Epithelial cell of esophagus (primary cell): ENCODE measurements around the gene KSR2.
A peak's percentile ranks its signal among the peaks of the same experiment; 100 is the strongest.

Experiments used
- DNase-seq: peaks from one replicate; pipeline ENCODE4 v3.0.0; 2010; ENCODE audit warnings: low read depth
- H3K4me3 ChIP-seq: 2 replicates; pipeline ENCODE4 v1.5.1; 2011; ENCODE audit warnings: mild to moderate bottlenecking, low read length, control low read depth
- CTCF ChIP-seq: IDR thresholded peaks from 2 replicates; pipeline ENCODE4 v1.5.1; 2011; ENCODE audit warnings: low read depth, mild to moderate bottlenecking, low read length, control low read depth, inconsistent platforms; ENCODE audit not compliant: insufficient read depth; ENCODE audit errors: missing control alignments

Gene KSR2

GRCh38 chr12:117850048-117850447 lies 118.7 kb downstream of the KSR2 start:
- peak; percentile 86 for TF ChIP-seq CTCF
- H3K4me3 ChIP-seq = no peak overlapping the region
- DNase-seq = peak; percentile 44

DNA sequence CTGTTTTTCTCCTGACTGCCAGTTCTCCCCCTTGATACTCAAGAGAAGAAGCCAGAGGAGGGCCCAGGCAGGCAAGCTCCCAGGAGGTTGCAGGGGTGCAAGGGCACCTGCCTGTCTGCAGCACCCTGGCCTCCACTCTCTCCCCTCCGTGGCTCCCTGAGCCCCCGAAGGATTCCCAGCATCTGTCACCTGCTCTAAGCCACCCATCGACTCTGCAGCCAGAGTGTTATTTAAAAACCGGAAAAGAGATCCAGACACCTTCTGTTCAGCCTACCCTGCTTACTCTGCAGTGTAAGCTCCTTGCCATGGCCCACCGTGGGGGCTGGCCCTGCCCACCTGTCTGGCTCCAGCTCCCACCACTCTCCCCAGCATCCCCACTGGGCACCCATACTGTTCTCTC lies 121.4 kb downstream of the KSR2 start:
- TF ChIP-seq CTCF = no peak
- DNase-seq = no peak
- no peak overlapping the region for H3K4me3 ChIP-seq

- DNase-seq = no peak
- H3K4me3 ChIP-seq = no peak overlapping the region
- no peak for TF ChIP-seq CTCF
Observed at GRCh38 chr12:117845271-117845904, 123.4 kb downstream of the KSR2 start.

DNA sequence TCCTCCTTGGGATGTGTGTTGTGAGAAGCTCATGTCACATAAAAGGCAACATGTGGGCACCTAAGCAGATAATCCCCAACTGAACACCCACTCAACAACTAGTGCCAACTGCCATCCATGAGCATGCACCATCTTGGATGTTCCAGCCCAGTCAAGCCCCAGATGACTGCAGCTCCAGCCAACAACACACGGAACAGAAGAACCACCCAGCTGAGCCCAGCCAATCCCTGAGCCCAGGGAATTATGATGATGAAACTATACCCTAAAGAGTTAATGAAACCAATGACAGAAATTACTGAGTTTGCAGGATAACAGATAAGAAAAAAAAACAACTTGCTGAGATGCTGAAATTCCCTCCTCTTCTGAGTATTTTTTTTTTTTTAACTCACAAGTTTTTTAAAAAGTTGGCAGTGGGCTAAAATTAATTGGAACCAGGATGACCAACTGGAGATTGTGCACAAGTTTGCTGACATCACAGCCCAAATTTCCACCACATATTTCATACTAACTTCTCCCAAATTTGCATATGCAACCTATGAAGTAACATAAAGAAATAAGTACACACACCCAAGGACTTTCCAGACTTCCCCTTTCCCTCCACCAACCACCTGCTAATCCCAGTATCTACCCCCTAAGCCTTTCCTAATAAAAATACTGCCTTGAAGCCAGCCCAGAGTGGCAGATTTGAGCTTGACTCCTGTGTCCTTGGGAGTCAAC lies 124.5 kb downstream of the KSR2 start:
- TF ChIP-seq CTCF = no peak
- H3K4me3 ChIP-seq = no peak overlapping the region
- DNase-seq = no peak

DNA sequence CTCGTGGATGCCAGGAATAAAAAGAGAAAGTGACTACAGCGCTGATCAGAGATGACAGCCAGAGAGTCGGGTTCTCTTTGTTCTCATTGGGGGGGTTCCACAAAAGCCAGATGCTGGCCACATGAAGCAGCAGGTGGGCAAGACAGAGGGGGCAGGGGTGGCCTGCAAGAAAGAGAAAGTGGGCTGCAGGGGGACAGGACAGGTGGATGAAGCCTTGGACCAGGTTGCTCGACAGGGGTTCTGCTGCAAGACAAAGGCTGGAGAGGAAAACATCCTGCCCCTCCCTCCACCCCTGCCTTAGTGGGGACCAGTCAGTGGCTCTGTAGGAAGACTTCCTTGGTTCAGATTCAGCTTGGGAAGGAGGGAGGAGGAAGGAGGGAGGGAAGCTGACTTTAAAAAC lies 126.2 kb downstream of the KSR2 start:
- no peak for DNase-seq
- no peak overlapping the region for H3K4me3 ChIP-seq
- no peak for TF ChIP-seq CTCF

- TF ChIP-seq CTCF = no peak
- no peak for DNase-seq
- H3K4me3 ChIP-seq = no peak overlapping the region
Observed at GRCh38 chr12:117842220-117842619, 126.6 kb downstream of the KSR2 start.

- TF ChIP-seq CTCF = no peak
- H3K4me3 ChIP-seq = no peak overlapping the region
Observed at GRCh38 chr12:117837737-117838050, 131.1 kb downstream of the KSR2 start.

More at GRCh38 chr12:117837737-117838050, 131.1 kb downstream of the KSR2 start:
- no peak for DNase-seq
